GM20000 (cell line): ENCODE measurements around the gene APH1B.

Source experiments
- DNase-seq: peaks from one replicate; pipeline ENCODE4 v3.0.0; 2012; ENCODE audit warnings: low spot score
- TF ChIP-seq, protein P1 (sequence below): IDR thresholded peaks from 2 replicates; pipeline ENCODE4 v1.5.1; 2012; ENCODE audit warnings: mild to moderate bottlenecking, control low read depth; ENCODE audit errors: extremely low read depth, missing control alignments

APH1B gene

DNA sequence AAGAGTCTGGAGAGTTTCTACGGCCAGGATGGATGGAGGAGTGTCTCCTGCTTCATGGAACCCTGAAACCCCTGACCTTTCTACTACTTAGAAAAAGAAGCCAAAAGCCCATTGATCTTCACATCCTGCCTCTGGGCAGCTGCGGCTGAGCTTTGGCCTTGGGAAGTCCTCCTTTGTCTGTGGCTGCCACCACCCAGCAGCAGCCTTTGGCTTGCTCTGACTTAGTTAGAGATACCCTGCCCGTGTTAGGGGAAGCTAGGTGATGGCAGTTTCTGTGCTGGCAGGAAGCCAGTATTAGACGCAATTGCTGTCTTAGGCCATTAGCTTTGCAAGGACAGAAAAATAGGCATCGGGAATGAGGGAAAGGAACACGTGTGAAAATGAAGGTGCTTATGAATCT lies 18.8 kb downstream of the APH1B start:
- TF ChIP-seq, protein P1, sequence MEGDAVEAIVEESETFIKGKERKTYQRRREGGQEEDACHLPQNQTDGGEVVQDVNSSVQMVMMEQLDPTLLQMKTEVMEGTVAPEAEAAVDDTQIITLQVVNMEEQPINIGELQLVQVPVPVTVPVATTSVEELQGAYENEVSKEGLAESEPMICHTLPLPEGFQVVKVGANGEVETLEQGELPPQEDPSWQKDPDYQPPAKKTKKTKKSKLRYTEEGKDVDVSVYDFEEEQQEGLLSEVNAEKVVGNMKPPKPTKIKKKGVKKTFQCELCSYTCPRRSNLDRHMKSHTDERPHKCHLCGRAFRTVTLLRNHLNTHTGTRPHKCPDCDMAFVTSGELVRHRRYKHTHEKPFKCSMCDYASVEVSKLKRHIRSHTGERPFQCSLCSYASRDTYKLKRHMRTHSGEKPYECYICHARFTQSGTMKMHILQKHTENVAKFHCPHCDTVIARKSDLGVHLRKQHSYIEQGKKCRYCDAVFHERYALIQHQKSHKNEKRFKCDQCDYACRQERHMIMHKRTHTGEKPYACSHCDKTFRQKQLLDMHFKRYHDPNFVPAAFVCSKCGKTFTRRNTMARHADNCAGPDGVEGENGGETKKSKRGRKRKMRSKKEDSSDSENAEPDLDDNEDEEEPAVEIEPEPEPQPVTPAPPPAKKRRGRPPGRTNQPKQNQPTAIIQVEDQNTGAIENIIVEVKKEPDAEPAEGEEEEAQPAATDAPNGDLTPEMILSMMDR = no peak
- DNase-seq = no peak

DNA sequence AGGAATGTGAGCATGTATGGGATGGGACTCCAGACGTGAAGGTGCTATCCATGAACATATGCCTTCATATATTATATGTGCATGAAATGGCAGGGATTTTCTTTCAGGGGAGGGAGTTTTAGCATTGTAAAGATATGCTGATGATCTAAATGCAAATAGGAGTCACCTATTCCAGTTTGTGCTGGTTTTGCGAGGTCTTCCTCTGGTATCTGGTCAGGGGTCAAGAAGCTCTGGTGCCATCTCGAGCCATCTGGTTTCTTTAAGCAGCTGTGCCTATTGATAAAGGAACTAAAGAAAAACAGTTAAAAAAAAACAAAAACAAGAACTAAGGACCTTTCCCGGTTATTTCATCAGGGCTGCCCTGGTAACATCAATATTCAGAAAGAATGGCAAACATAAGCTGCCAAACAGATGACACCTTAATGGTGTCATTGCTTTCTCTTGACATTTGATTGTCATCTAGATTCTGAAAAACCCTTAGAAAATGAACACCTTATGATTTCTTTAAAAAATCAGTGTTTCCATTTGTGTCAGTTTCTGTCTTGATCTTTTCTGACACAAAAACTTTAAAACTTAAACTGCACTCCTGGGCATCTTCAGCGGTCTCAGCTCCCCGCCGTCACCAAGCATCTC lies 22.7 kb downstream of the APH1B start:
- DNase-seq = no peak
- TF ChIP-seq, protein P1 = no peak

DNA sequence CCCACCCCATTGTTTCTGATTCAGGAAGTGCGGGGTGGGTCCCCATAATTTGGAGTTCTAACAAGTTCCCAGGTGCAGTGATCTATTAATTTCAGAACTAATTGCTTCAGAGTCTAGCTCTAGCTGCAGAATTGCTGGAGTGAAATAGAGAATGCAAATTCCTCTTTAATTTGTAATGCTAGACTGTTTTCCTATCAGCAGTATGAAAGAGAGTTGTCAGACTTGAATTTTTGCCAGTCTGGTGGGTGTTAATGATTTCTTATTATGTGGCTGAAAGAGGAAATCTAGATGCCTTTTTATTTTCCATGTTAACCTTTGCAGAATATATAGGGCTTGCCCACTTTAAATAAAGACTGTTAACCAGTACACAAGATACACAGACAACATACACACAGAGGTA lies 23.7 kb downstream of the APH1B start:
- TF ChIP-seq, protein P1 = no peak
- DNase-seq = no peak

GRCh38 chr15:63305260-63305659 lies 27.9 kb downstream of the APH1B start:
- no peak for DNase-seq
- TF ChIP-seq, protein P1 = no peak

- no peak for DNase-seq
- TF ChIP-seq, protein P1 = no peak
These were observed 29.2 kb downstream of the APH1B start for GRCh38 chr15:63306492-63307073.

GRCh38 chr15:63308491-63308890 lies 31.1 kb downstream of the APH1B start:
- no peak for DNase-seq

GRCh38 chr15:63308947-63309346 lies 31.5 kb downstream of the APH1B start:
- DNase-seq = no peak
- TF ChIP-seq, protein P1 = no peak

More at GRCh38 chr15:63308491-63308890, 31.1 kb downstream of the APH1B start:
- TF ChIP-seq, protein P1 = no peak
